ENCODE measurements around the gene ZFAND2A.
"Not testable (repeated sequence)": the region's sequence is repeated elsewhere in the genome, so short reads cannot be mapped to it uniquely, and the experiment has no call there.

The ZFAND2A gene

GRCh38 chr7:1159891-1160669 is at the start of gene ZFAND2A:
TSS of gene ZFAND2A (minus strand) at chr7:1160196. CDS start at chr7:1158212, 1,984 bp downstream.
- DNase-seq, result peak; percentile 93

GRCh38 chr7:1209097-1209496 is 49.1 kb upstream of the ZFAND2A start:
- no peak for DNase-seq

GRCh38 chr7:1205742-1206141 is 45.7 kb upstream of the ZFAND2A start:
- not testable (repeated sequence) for DNase-seq

- DNase-seq, result no peak
Observed at GRCh38 chr7:1204460-1205140, 44.6 kb upstream of the ZFAND2A start.

- not testable (repeated sequence) for DNase-seq
Observed at GRCh38 chr7:1202914-1203313, 42.9 kb upstream of the ZFAND2A start.

GRCh38 chr7:1201916-1202315 is 41.9 kb upstream of the ZFAND2A start:
- DNase-seq, result no peak

- peak; percentile 79 for DNase-seq
Observed at GRCh38 chr7:1200045-1200444, 40.0 kb upstream of the ZFAND2A start.

- DNase-seq, result peak; percentile 78
Observed at GRCh38 chr7:1197997-1198625, 38.1 kb upstream of the ZFAND2A start.

- DNase-seq, result no peak
Observed at GRCh38 chr7:1196950-1197349, 37.0 kb upstream of the ZFAND2A start.

GRCh38 chr7:1196441-1196840 is 36.4 kb upstream of the ZFAND2A start:
- not testable (repeated sequence) for DNase-seq

GRCh38 chr7:1193593-1194424 is 33.8 kb upstream of the ZFAND2A start:
- DNase-seq, result no peak

- no peak for DNase-seq
Observed at GRCh38 chr7:1192171-1192676, 32.2 kb upstream of the ZFAND2A start.

- DNase-seq, result no peak
Observed at GRCh38 chr7:1189986-1190772, 30.2 kb upstream of the ZFAND2A start.

GRCh38 chr7:1188720-1189294 is 28.8 kb upstream of the ZFAND2A start:
- no peak for DNase-seq

GRCh38 chr7:1187127-1187526 is 27.1 kb upstream of the ZFAND2A start:
- no peak for DNase-seq

GRCh38 chr7:1181640-1182039 is 21.6 kb upstream of the ZFAND2A start:
- DNase-seq, result no peak

GRCh38 chr7:1181031-1181430 is 21.0 kb upstream of the ZFAND2A start:
- no peak for DNase-seq

- DNase-seq, result no peak
Observed at GRCh38 chr7:1176891-1177373, 16.9 kb upstream of the ZFAND2A start.

GRCh38 chr7:1175967-1176851 is 16.2 kb upstream of the ZFAND2A start:
- peak; percentile 41 for DNase-seq

- no peak for DNase-seq
Observed at GRCh38 chr7:1175597-1175966, 15.6 kb upstream of the ZFAND2A start.

All from NCI-H446 treated with DMSO at 0.1 percent for 48 hours (cell line).